ENCODE data around the gene ZCWPW1.
"Not testable (repeated sequence)": the region's sequence is repeated elsewhere in the genome, so short reads cannot be mapped to it uniquely, and the experiment has no call there.

ZCWPW1 gene

GRCh38 chr7:100352230-100352781 lies 76.2 kb downstream of the ZCWPW1 start:
- DNase-seq (ENCODE audit: low spot score), result not testable (repeated sequence)

GRCh38 chr7:100351657-100352058 lies 76.8 kb downstream of the ZCWPW1 start:
- DNase-seq (ENCODE audit: low spot score), result no peak

Data from AG08396 (cell line).